RWPE2 (cell line): ENCODE measurements around the gene CALML6.

Source experiments
- ATAC-seq: fragments of 200-7000 bp; cut with Tn5 transposase; 3 replicates; pipeline ENCODE4 v1.9.1; 2021; ENCODE audit warnings: low read depth
- DNase-seq: peaks from one replicate; pipeline ENCODE4 v3.0.0-alpha.2; 2020; ENCODE audit warnings: low spot score
- H3K27ac ChIP-seq: fragments of 450-650 bp; 2 replicates; pipeline ENCODE4 v1.5.1; 2017; ENCODE audit warnings: mild to moderate bottlenecking; ENCODE audit not compliant: poor library complexity, severe bottlenecking
- H3K27me3 ChIP-seq: fragments of 250-450 bp; sonication (Bioruptor Pico); 2 replicates; pipeline ENCODE4 v1.5.1; 2021; ENCODE audit warnings: mild to moderate bottlenecking, moderate library complexity; ENCODE audit not compliant: insufficient read depth, poor library complexity, severe bottlenecking
- H3K36me3 ChIP-seq: fragments of 250-450 bp; sonication (Bioruptor Pico); 2 replicates; pipeline ENCODE4 v1.5.1; 2020; ENCODE audit warnings: low read depth, mild to moderate bottlenecking, moderate library complexity
- H3K4me1 ChIP-seq: fragments of 250-450 bp; sonication (Bioruptor Pico); 2 replicates; pipeline ENCODE4 v1.5.1; 2021; ENCODE audit warnings: mild to moderate bottlenecking, moderate library complexity; ENCODE audit not compliant: insufficient read depth, poor library complexity, severe bottlenecking
- H3K4me3 ChIP-seq: fragments of 250-450 bp; sonication (Bioruptor Pico); 2 replicates; pipeline ENCODE4 v1.5.1; 2021; ENCODE audit warnings: mild to moderate bottlenecking, moderate library complexity; ENCODE audit not compliant: severe bottlenecking
- H3K9me3 ChIP-seq: fragments of 250-450 bp; sonication (Bioruptor Pico); 2 replicates; pipeline ENCODE4 v1.5.1; 2021; ENCODE audit warnings: mild to moderate bottlenecking, moderate library complexity; ENCODE audit not compliant: severe bottlenecking
- TF ChIP-seq, protein P1 (sequence below): fragments of 450-650 bp; IDR thresholded peaks from one replicate; pipeline ENCODE4 v1.5.1; 2017; ENCODE audit warnings: mild to moderate bottlenecking, moderate library complexity; ENCODE audit not compliant: poor library complexity, severe bottlenecking

The CALML6 gene

DNA sequence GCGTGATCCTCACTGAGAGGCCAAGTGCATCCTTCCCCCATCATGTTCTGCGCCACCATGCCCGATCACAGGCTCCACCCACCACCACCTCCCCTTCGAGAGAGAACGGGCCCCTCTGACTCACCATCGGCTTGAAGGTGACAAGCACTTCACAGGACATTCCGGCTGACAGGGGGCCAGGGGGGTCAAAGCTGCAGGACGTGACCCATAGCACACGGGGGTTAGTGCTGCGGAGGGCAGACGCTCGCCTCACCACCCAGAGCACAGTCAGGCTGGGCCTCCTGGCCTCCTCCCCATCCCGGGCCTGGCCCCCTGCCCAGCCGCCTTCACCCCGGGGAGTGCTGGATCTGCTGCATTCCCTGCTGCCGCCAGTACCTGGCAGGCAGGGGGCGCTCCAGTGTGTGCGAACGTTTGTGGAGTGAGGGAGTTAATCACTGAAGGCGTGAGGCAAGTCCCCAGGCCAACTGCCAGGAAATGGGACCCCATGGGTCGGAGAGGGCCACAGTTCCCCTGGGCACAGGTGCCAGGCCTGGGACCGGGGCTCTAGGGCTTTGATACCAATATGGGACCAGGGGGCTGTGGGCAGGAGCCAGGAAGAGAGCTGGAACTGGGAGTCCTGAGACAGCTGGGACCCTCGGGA is 44.9 kb downstream of the CALML6 start:
- H3K9me3 ChIP-seq, result no peaks in the 10 kb centered on the region
- no peaks in the 10 kb centered on the region for H3K27me3 ChIP-seq
- peaks cover 13% of the 10 kb centered on the region for H3K4me1 ChIP-seq
- no peaks in the 10 kb centered on the region for H3K36me3 ChIP-seq
- ATAC-seq (peak; percentile 84), DNase-seq (peak; percentile 84)
- H3K4me3 ChIP-seq, result no peak overlapping the region
- no peak overlapping the region for H3K27ac ChIP-seq
- TF ChIP-seq, protein P1, sequence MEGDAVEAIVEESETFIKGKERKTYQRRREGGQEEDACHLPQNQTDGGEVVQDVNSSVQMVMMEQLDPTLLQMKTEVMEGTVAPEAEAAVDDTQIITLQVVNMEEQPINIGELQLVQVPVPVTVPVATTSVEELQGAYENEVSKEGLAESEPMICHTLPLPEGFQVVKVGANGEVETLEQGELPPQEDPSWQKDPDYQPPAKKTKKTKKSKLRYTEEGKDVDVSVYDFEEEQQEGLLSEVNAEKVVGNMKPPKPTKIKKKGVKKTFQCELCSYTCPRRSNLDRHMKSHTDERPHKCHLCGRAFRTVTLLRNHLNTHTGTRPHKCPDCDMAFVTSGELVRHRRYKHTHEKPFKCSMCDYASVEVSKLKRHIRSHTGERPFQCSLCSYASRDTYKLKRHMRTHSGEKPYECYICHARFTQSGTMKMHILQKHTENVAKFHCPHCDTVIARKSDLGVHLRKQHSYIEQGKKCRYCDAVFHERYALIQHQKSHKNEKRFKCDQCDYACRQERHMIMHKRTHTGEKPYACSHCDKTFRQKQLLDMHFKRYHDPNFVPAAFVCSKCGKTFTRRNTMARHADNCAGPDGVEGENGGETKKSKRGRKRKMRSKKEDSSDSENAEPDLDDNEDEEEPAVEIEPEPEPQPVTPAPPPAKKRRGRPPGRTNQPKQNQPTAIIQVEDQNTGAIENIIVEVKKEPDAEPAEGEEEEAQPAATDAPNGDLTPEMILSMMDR, result peak; percentile 80

DNA sequence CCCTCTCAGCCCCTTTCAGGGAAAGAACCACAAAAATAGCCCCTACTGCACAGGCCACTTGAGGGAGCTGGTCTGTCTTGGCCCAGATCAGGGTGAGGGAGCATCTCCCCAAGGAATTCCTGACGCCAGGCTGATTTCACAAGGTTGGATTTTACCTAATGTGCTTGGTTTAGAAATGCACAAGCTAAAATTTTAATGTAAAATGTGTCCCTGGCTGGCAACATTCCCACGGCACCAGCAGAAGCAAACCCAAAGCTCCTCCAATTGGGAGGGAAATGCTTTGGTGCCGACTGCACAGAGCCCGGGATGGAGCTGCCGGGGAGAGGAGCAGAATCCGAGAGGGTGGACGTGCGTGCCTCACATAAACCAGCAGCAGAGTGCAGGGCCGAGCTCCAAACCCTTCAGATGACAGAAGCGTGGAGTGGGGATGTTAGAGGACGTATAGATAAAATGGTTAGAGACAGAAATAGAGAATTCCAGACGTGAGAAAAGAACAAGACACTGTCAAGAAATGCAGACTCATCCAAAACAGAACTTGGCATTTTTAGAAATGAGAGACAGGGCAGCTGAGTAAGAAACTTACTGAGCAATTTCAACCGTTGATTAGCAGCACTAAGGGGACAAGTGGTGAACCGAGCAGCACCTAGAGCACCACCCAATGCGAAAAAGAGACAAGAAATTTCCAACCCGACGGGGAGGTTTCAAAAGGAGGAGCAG is 45.6 kb downstream of the CALML6 start:
- ATAC-seq (no peak), DNase-seq (no peak)
- Histone ChIP-seq H3K4me3 (no peak overlapping the region), H3K4me1 (peaks cover 13% of the 10 kb centered on the region), H3K36me3 (no peaks in the 10 kb centered on the region), H3K27me3 (no peaks in the 10 kb centered on the region), H3K9me3 (no peaks in the 10 kb centered on the region), H3K27ac (no peak overlapping the region)
- TF ChIP-seq, protein P1, result no peak

DNA sequence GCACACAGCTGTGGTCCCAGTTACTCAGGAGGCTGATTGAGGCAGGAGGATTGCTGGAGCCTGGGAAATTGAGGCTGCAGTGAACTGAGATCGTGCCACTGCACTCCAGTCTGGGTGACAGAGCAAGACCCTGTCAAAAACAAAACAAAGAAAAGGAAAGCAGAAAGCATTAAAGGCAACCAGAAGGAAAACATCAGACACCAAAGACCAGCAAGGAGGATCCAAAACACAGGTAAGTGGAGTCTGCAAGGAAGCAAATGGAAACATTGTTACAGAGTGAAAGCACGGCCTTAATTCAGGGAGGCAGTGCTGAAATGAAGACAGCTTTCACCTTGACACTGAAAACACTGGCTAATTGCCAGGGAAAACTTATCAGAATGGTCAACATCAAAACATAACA is 47.7 kb downstream of the CALML6 start:
- TF ChIP-seq, protein P1, result no peak
- H3K27ac ChIP-seq, result no peak overlapping the region
- H3K9me3 ChIP-seq, result no peaks in the 10 kb centered on the region
- no peak overlapping the region for H3K4me3 ChIP-seq
- H3K4me1 ChIP-seq, result peaks cover 13% of the 10 kb centered on the region
- ATAC-seq (no peak), DNase-seq (no peak)
- H3K36me3 ChIP-seq, result no peaks in the 10 kb centered on the region
- H3K27me3 ChIP-seq, result no peaks in the 10 kb centered on the region

DNA sequence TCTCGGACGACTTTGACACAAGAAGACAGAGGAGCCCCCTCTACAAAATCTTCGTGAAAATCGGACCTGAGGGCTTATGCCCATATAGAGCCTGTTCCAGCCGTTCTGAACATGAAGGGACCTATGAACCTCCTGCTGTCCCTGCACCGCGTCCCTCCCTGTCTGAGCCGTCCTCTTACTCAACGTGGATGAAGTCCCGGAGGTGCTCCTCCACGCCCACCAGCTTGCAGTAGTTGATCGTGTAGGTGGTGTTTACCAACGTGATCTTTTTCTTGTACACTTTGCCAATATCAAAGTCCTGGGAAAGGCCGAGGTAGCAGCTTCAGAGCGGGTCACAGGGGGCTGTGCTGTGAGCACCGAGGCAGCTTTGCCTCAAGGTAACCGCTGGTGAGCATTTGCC is 48.5 kb downstream of the CALML6 start:
- ATAC-seq, result no peak
- no peaks in the 10 kb centered on the region for H3K27me3 ChIP-seq

More for the DNA sequence above, 48.5 kb downstream of the CALML6 start:
- H3K27ac ChIP-seq, result no peak overlapping the region
- H3K36me3 ChIP-seq, result no peaks in the 10 kb centered on the region
- H3K9me3 ChIP-seq, result no peaks in the 10 kb centered on the region
- DNase-seq, result no peak
- H3K4me1 ChIP-seq, result peaks cover 8% of the 10 kb centered on the region
- TF ChIP-seq, protein P1, result no peak
- H3K4me3 ChIP-seq, result no peak overlapping the region
